ENCODE measurements around the gene KRTAP12-4.

- TF ChIP-seq CTCF (IDR thresholded peaks at IDR 0.05) (no peak), POLR2A (IDR thresholded peaks at IDR 0.05) (no peak)
Measured at GRCh38 chr21:44616591-44616926, 37.9 kb downstream of the KRTAP12-4 start.
